Suppressor macrophage treated with lipopolysaccharide for 1 hour (primary cell): ENCODE data around the gene DPEP1.
"Not testable (repeated sequence)": the region's sequence is repeated elsewhere in the genome, so short reads cannot be mapped to it uniquely, and the experiment has no call there.

ENCODE experiments used
- DNase-seq, 3 donors: peaks; one replicate each; pipeline ENCODE4 v3.0.0-alpha.2; 2020 to 2022

The DPEP1 gene

DNA sequence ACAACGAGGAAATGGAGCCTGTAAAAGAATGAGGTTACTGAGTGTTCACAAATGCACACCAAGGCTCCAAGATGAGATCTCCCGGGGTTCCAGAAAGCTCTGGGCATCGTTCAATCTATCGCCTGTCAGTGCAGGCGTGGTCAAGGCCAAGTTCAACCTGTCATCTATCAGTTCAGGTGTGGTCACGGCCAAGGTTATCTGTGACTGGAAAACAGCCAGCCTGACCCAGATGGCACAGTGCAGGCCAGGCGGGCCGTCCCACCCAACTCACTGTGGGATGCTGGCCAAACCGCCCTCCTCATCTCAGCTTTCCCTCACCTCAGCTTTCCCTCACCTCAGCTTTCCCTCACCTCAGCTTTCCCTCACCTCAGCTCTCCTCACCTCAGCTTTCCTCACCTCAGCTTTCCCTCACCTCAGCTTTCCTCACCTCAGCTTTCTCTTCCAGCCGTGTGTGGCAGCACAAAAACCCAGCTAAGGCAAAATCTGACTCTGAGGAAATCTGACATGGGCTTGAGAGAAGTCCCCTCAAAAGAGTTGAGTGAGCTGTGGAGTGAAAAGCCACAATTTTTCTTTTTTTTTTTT is 41.7 kb downstream of the DPEP1 start:
- no peak for DNase-seq

GRCh38 chr16:89656435-89657121 is 43.1 kb downstream of the DPEP1 start:
- DNase-seq, result no peak

- peak; percentile 93 to 97 (median 97) for DNase-seq
Measured at GRCh38 chr16:89657442-89658220, 44.2 kb downstream of the DPEP1 start, which contains the start of the genes CHMP1A and SPATA33. Gene CHMP1A (minus strand): TSS chr16:89657708. CDS start chr16:89657588, 120 bp downstream. Gene SPATA33 (plus strand): TSS chr16:89657836. CDS start chr16:89657912, 76 bp downstream.

GRCh38 chr16:89658221-89658879 is 44.9 kb downstream of the DPEP1 start:
- DNase-seq, result peak; percentile 16 to 35 (median 19)

- no peak for DNase-seq
Measured at GRCh38 chr16:89660146-89660545, 46.7 kb downstream of the DPEP1 start.

GRCh38 chr16:89661215-89661614 is 47.8 kb downstream of the DPEP1 start:
- no peak for DNase-seq

DNA sequence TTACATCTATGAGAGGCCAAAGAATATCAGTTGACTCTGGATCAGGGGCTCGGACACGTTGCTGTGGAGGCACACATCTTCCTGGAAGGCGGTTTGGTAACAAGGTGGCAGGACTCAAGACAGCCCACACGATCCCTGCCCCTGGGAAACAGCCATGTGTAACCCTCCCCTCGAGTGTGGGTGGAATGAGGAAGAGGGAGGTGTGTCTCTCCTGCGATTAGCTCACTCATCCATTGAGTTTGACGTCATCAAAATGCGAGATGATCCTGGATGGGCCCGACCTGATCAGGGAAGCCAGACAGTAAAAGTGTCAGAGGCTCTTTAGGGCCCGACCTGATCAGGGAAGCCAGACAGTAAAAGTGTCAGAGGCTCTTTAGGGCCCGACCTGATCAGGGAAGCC is 50.8 kb downstream of the DPEP1 start:
- DNase-seq, result peak in 2 of 3 donors; percentile 17 to 22

- peak in 2 of 3 donors; percentile 17 to 44 for DNase-seq
Measured at GRCh38 chr16:89667000-89667399, 53.6 kb downstream of the DPEP1 start.

DNA sequence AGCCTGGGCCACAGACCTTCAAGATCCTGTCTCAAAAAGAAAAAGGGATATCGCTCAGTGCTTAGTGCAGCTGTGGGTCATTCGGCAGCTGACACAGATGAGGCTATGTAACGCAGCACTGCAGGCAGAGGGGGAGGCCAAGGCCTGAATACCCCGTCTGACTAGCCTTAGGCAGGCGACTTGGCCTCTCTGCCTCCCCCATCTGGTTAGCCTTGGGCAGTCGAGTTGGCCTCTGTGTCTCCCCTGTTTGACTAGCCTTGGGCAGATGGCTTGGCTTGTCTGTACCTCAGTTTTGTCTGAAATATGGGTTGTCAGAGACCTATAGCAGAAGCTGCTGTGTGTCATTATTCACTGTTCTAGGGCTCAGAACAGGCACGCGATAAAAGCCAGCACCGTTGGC is 54.2 kb downstream of the DPEP1 start:
- DNase-seq, result no peak

DNA sequence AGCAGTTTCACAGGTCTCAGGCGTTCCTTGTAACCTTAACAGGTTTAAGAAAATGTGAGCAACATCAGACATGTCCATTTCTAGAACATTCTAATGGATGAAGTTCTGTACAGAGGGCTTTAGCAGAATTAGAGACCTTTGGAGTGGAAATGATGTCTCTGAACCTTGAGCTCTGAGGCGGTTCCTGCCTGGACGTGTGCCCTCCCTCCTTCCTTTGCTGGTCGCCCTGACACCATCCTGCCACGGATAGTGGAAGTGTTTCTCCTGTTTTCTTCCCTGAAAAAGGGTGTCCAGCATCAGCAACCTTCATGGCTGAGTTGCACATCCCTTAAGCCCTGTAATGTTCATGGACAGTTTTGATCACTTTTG is 55.3 kb downstream of the DPEP1 start:
- no peak for DNase-seq

DNA sequence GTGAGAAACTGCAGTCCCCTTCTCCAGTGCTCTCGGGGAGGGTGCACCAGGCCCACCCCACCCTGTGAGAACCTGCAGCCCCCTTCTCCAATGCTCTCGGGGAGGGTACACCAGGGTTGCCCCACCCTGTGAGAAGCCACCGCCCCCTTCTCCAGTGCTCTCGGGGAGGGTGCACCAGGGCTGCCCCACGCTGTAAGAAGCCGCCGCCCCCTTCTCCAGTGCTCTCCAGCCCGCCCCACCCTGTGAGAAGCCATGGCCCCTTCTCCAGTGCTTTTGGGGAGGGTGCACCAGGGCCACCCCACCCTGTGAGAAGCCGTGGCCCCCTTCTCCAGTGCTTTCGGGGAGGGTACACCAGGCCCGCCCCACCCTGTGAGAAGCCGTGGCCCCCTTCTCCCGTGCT is 56.3 kb downstream of the DPEP1 start:
- DNase-seq, result no peak

GRCh38 chr16:89670496-89671431 is 57.3 kb downstream of the DPEP1 start:
- DNase-seq, result peak in 2 of 3 donors; percentile 24 to 45

DNA sequence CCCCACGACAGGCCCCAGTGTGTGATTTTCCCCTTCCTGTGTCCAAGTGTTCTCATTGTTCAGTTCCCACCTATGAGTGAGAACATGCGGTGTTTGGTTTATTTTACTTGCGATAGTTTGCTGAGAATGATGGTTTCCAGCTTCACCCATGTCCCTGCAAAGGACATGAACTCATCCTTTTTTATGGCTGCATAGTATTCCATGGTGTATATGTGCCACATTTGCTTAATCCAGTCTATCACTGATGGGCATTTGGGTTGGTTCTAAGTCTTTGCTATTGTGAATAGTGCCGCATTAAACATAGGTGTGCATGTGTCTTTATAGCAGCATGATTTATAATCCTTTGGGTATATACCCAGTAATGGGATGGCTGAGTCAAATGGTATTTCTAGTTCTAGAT is 58.1 kb downstream of the DPEP1 start:
- DNase-seq, result not testable (repeated sequence)

DNA sequence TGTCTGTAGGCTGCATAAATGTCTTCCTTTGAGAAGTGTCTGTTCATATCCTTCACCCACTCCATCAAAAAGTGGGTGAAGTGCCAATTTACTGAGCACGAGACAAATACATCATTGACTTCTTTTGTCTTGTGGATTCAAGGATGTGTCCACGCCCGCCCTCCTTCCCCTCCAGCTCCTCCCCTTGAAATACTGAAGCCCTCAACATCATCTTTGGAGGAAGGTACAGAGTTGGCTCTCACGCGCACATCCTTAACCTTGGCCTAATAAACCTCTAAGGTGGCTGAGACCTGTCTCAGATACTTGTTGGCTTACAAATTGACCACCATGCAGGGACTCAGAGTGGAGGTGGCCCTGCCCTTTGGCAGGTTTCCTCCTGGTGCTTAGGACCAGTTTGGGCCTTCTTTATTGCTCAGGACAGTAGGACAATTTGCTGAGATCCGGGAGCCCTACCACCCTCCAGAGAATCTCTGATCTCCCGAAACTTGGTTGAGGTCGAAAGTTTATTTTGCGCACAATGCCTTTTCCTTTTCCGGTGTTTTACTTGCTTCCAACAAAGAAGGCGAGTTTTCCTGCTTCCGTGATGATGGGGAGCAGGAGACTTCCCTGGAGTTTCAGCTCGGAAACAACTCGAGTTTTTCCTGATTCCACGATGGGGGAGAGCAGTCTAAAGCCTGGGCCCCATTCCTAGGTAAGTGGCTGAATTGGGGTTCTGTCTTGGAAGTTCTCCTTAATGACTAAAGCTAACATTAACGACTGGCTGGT is 58.9 kb downstream of the DPEP1 start:
- DNase-seq, result no peak

- DNase-seq, result no peak
Measured at GRCh38 chr16:89678258-89678657, 64.8 kb downstream of the DPEP1 start.

GRCh38 chr16:89685916-89686315 is 72.5 kb downstream of the DPEP1 start:
- no peak for DNase-seq

GRCh38 chr16:89686520-89687091 is 73.2 kb downstream of the DPEP1 start, which contains the start of gene CDK10:
Gene CDK10 (plus strand): TSS chr16:89686689. CDS start chr16:89686711, 22 bp downstream.
- DNase-seq, result peak; percentile 94 to 98 (median 94)

DNA sequence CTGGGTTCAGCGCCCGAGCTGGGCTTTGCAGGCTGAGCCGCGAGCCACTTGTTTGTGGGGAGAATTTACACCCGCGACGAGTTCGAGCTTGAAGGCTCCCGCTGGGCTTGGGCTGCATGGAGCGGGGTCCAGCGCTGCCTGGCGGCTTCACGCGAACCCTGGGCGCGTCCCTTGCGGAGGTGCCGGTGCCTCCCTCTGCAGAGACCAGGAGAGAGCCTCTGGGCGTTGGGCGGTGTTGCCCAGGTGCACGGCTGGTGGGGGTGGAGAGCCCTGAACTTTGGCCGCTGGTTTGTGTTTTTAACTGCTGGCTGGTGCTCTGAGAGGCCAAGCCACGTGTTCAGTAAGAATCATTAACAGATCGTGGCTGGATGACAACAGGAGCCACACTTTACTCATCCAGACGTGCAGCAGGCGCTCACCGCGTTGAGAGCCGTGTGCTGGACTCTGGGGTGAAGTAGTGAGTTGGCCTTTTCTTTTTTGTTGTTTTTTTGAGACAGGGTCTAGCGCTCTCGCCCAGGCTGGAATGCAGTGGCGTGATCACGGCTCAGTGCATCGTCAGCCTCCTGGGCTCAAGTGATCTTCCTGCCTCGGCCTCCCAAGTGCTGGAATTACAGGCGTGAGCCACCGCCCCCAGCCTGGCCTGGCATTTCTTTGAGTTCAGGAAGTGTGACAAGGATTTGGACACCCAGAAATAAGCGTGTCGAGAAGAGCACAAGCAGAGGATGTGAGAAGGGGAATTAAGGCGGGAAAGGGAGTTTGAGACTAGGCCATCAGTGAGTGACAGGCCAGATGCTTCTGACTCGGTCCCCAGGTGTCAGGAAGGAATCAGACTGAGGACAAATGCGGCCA is 73.9 kb downstream of the DPEP1 start:
- peak in 1 of 3 donors; percentile 21 for DNase-seq
